B cell (primary cell): ENCODE data around the gene AKAP6. TPM values are rescaled to one million over a fixed set of nuclear protein-coding genes. Genes with fewer than 3 reads are reported as not detected.

Source experiments
- ATAC-seq: fragments of 200-7000 bp; cut with Tn5 transposase; one replicate; pipeline ENCODE4 v1.10.0; 2021; ENCODE audit warnings: low read depth, mild to moderate bottlenecking, moderate number of reproducible peaks, moderate library complexity
- CTCF ChIA-PET: fragments of 350-600 bp; sonication (Branson Sonifier 250); formaldehyde crosslinking; loops from one replicate; lab custom pipeline; 2021; ENCODE audit warnings: antibody characterized with exemption, inconsistent platforms; lab: Charles Lee
- POLR2A ChIA-PET: fragments of 350-600 bp; sonication (Branson Sonifier 250); formaldehyde crosslinking; loops from one replicate; lab custom pipeline; 2021; ENCODE audit warnings: antibody characterized with exemption; lab: Charles Lee
- DNase-seq: peaks from one replicate; pipeline ENCODE4 v3.0.0; 2013
- H2AFZ ChIP-seq: 2 replicates; pipeline ENCODE4 v1.6.1; 2012; ENCODE audit warnings: mild to moderate bottlenecking, low read depth, low read length; ENCODE audit not compliant: insufficient read depth, poor library complexity, severe bottlenecking
- H3K27ac ChIP-seq, 2 donors: 1 replicate in 1 of 2; 2 replicates in 1 of 2; pipeline ENCODE4 v1.5.1; 2012 to 2013; ENCODE audit warnings: low read length in 2 of 2, mild to moderate bottlenecking in 2 of 2, moderate library complexity in 1 of 2
- H3K27me3 ChIP-seq, 4 experiments: fragments of 200-600 bp in 1 of 4; sonication (generic) in 1 of 4; replicated peaks in 1 of 4; 1 replicate in 2 of 4; 2 replicates in 2 of 4; pipeline versions ENCODE4 v1.6.1 to v1.7.0; 2013 to 2016; ENCODE audit warnings: low read length in 3 of 4, mild to moderate bottlenecking in 2 of 4, mixed read lengths in 1 of 4, moderate library complexity in 1 of 4; ENCODE audit not compliant: insufficient read depth in 4 of 4, control insufficient read depth in 3 of 4; ENCODE audit errors: control extremely low read depth in 1 of 4
- H3K36me3 ChIP-seq, 2 experiments: replicated peaks in 1 of 2; 1 replicate in 1 of 2; 2 replicates in 1 of 2; pipeline versions ENCODE4 v1.6.1 to v1.7.1; 2013; ENCODE audit warnings: low read length in 1 of 2; ENCODE audit not compliant: insufficient read depth in 2 of 2, control insufficient read depth in 1 of 2; ENCODE audit errors: control extremely low read depth in 1 of 2, extremely low read depth in 1 of 2
- H3K4me1 ChIP-seq, 2 donors: fragments of 200-600 bp in 1 of 2; sonication (generic) in 1 of 2; 1 replicate in 1 of 2; 2 replicates in 1 of 2; pipeline versions ENCODE4 v1.5.1 to v1.6.1; 2013 to 2017; ENCODE audit warnings: low read length in 2 of 2; ENCODE audit not compliant: control insufficient read depth in 2 of 2, insufficient read depth in 2 of 2
- H3K4me2 ChIP-seq: replicated peaks from 2 replicates; pipeline ENCODE3; 2012; ENCODE audit warnings: mild to moderate bottlenecking, low read depth, low read length; ENCODE audit not compliant: poor library complexity, severe bottlenecking
- H3K4me3 ChIP-seq, 5 experiments: fragments of 200-600 bp in 1 of 5; sonication (generic) in 1 of 5; 1 replicate in 3 of 5; 2 replicates in 2 of 5; pipeline versions ENCODE4 v1.5.1 to v1.7.0; 2011 to 2016; ENCODE audit warnings: low read length in 4 of 5, mild to moderate bottlenecking in 4 of 5, low read depth in 2 of 5, control low read depth in 1 of 5, moderate library complexity in 1 of 5; ENCODE audit not compliant: insufficient read depth in 1 of 5; ENCODE audit errors: control extremely low read depth in 1 of 5, extremely low read depth in 1 of 5
- H3K79me2 ChIP-seq: fragments of 200-600 bp; sonication (generic); one replicate; pipeline ENCODE4 v1.6.0; 2016; ENCODE audit warnings: low read length; ENCODE audit not compliant: control insufficient read depth, insufficient read depth
- H3K9ac ChIP-seq: fragments of 200-600 bp; sonication (generic); 2 replicates; pipeline ENCODE4 v1.6.1; 2017; ENCODE audit warnings: mild to moderate bottlenecking, low read length, moderate library complexity
- H3K9me3 ChIP-seq, 3 donors: one replicate each; pipeline versions ENCODE4 v1.6.1 to v1.7.1; 2013; ENCODE audit warnings: low read length in 2 of 3; ENCODE audit not compliant: control insufficient read depth in 2 of 3, insufficient read depth in 1 of 3; ENCODE audit errors: control extremely low read depth in 1 of 3
- H4K20me1 ChIP-seq: 2 replicates; pipeline ENCODE4 v1.6.0; 2012; ENCODE audit warnings: mild to moderate bottlenecking, low read length; ENCODE audit not compliant: insufficient read depth, control insufficient read depth, poor library complexity, severe bottlenecking
- H3K27ac Mint-ChIP-seq: one replicate; pipeline ENCODE4 v1.8.0; 2021; ENCODE audit warnings: mixed read lengths
- H3K27me3 Mint-ChIP-seq: one replicate; pipeline ENCODE4 v1.8.0; 2021; ENCODE audit warnings: mixed read lengths
- H3K4me1 Mint-ChIP-seq: one replicate; pipeline ENCODE4 v1.8.0; 2021; ENCODE audit warnings: mixed read lengths
- H3K4me3 Mint-ChIP-seq: one replicate; pipeline ENCODE4 v1.8.0; 2021; ENCODE audit warnings: mixed read lengths
- H3K9me3 Mint-ChIP-seq: one replicate; pipeline ENCODE4 v1.8.0; 2022; ENCODE audit warnings: mixed read lengths; ENCODE audit not compliant: insufficient read depth
- EZH2 ChIP-seq: IDR thresholded peaks from 2 replicates; pipeline ENCODE4 v1.6.1; 2012; ENCODE audit warnings: borderline replicate concordance, low read depth, mild to moderate bottlenecking, moderate library complexity, low read length; ENCODE audit not compliant: insufficient read depth, poor library complexity, severe bottlenecking
- WGBS: methylation state at CpG from one replicate; pipeline ENCODE4 v1.1.5; 2013; ENCODE audit warnings: missing lambda C conversion rate; ENCODE audit not compliant: insufficient coverage; 5-methylcytosine and 5-hydroxymethylcytosine counted together
- intact Hi-C: fragments of 100-400 bp; cut with micrococcal nuclease; formaldehyde crosslinking; loops from one replicate; pipeline ENCODE4 v1.10.0; 2022
- polyA plus RNA-seq: library from polyadenylated mRNA; depleted of rRNA; stranded (reverse); fragments of >200 nt; gene quantifications from 2 replicates; pipeline ENCODE4 v1.2.3, GENCODE V29; 2012
- total RNA-seq, 2 donors: library from RNA; stranded (reverse); fragments of 120-200 nt in 1 of 2; gene quantifications; 1 replicate in 1 of 2; 2 replicates in 1 of 2; pipeline versions ENCODE4 v1.2.3 to v1.2.4, GENCODE V29; 2013 to 2022
- TF ChIP-seq, protein P1 (sequence below): fragments of 200-600 bp; IDR thresholded peaks from one replicate; pipeline ENCODE4 v1.8.0; 2022; ENCODE audit warnings: antibody characterized with exemption, mild to moderate bottlenecking

Gene AKAP6
- total and polyA plus RNA-seq, 2 donors (not counting 1 experiment from before 2014, with no cell fraction given): 1.4 to 2.8 TPM

DNA sequence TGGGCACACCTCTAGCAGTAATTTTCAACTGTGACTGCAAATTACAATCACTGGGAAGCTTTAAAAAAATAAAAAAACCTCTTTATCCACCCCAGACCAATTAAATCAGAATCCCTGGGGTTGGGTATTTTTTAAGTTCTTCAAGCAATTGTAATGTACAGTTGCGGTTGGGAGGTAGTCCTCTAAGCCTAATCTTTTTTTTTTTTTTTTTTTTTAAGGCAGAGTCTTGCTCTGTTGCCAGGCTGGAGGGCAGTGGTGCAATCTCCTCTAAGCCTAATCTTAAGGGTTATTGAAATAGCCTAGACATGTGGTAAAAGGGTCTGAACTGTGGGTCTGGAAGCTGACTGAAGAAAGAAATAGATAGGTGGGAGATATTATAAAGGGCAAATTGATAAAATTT lies 230.5 kb downstream of the AKAP6 start:
- Mint-ChIP-seq H3K27me3 (no peaks in the 10 kb centered on the region), H3K4me1 (peaks cover 4% of the 10 kb centered on the region), H3K4me3 (no peak overlapping the region), H3K9me3 (no peaks in the 10 kb centered on the region), H3K27ac (no peak overlapping the region)
- DNase-seq (no peak), ATAC-seq (no peak)
- Histone ChIP-seq H3K79me2 (no peaks in the 10 kb centered on the region), H3K36me3 (no peaks in the 10 kb centered on the region), H2AFZ (no peak overlapping the region), H3K9me3 (no peaks in the 10 kb centered on the region), H3K4me3 (no peak overlapping the region), H3K4me2 (no peak overlapping the region), H3K27me3 (no peaks in the 10 kb centered on the region), H4K20me1 (no peaks in the 10 kb centered on the region), H3K9ac (no peak overlapping the region), H3K27ac (no peak overlapping the region), H3K4me1 (no peaks in the 10 kb centered on the region)
- WGBS: no CpG with 5 or more reads among the region's 1 CpG
- CTCF ChIA-PET: interaction anchor here (1.0 kb wide), 1 partner anchor 10 kb away, joined by 3 read pairs; no protein-coding TSS in a partner anchor
- TF ChIP-seq EZH2: no peak
- TF ChIP-seq, protein P1, sequence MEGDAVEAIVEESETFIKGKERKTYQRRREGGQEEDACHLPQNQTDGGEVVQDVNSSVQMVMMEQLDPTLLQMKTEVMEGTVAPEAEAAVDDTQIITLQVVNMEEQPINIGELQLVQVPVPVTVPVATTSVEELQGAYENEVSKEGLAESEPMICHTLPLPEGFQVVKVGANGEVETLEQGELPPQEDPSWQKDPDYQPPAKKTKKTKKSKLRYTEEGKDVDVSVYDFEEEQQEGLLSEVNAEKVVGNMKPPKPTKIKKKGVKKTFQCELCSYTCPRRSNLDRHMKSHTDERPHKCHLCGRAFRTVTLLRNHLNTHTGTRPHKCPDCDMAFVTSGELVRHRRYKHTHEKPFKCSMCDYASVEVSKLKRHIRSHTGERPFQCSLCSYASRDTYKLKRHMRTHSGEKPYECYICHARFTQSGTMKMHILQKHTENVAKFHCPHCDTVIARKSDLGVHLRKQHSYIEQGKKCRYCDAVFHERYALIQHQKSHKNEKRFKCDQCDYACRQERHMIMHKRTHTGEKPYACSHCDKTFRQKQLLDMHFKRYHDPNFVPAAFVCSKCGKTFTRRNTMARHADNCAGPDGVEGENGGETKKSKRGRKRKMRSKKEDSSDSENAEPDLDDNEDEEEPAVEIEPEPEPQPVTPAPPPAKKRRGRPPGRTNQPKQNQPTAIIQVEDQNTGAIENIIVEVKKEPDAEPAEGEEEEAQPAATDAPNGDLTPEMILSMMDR: no peak
- intact Hi-C loops: no loop called here
- POLR2A ChIA-PET: no interaction called here

DNA sequence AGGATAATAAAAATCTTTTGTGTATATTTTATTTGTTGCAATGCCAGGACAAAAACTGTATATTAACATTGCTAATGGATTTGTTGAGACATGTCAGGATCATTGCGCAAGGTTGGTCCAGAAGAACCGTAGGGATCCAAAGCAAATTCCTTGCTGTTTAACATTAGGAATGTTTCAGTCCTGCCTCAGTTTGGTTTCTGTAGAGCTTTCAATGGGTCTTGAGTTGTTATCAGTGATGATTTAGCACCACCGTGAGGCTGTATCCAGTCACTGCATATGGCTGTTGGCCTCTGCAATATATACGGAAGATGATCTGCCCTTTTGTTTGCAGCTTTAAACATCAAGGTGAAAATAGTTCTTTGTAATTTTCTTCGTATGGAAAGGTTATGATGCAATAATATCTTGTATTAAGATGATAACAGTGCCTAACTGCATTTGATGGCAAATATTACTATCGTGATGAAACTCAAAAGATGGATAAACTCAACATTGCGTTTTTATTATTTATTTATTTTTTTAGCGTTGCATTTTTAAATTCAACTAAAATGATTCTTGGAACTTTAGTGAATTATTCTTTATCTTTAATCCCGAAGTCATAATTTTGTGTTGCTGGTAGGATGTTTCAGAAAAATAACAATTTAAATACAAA lies 231.2 kb downstream of the AKAP6 start:
- no peak for ATAC-seq
- no peak overlapping the region for H3K9ac ChIP-seq
- H3K4me3 Mint-ChIP-seq: no peak overlapping the region
- peak; percentile 25 for DNase-seq
- no peak overlapping the region for H3K4me3 ChIP-seq
- H3K27me3 ChIP-seq: no peaks in the 10 kb centered on the region
- H3K4me1 ChIP-seq: no peaks in the 10 kb centered on the region
- no peak overlapping the region for H3K4me2 ChIP-seq
- no peaks in the 10 kb centered on the region for H3K27me3 Mint-ChIP-seq
- no peaks in the 10 kb centered on the region for H3K79me2 ChIP-seq
- intact Hi-C loops: no loop called here
- no peaks in the 10 kb centered on the region for H3K36me3 ChIP-seq
- H3K4me1 Mint-ChIP-seq: peaks cover 4% of the 10 kb centered on the region
- ChIA-PET POLR2A (no interaction called here), CTCF (interaction anchor here (1.0 kb wide), 1 partner anchor 10 kb away, joined by 3 read pairs; no protein-coding TSS in a partner anchor)
- no peak overlapping the region for H3K27ac ChIP-seq
- H4K20me1 ChIP-seq: no peaks in the 10 kb centered on the region
- WGBS: 19% methylated on average over 5 of the region's 9 CpGs
- no peak overlapping the region for H3K27ac Mint-ChIP-seq
- H3K9me3 Mint-ChIP-seq: no peaks in the 10 kb centered on the region
- no peak for TF ChIP-seq EZH2
- TF ChIP-seq, protein P1: peak; percentile 58
- no peaks in the 10 kb centered on the region for H3K9me3 ChIP-seq
- H2AFZ ChIP-seq: no peak overlapping the region
